HK-2 (cell line): Measurements from ENCODE around the gene ADCYAP1R1.

Experiments used
- DNase-seq: peaks from one replicate; pipeline ENCODE4 v3.0.0-alpha.2; 2018; ENCODE audit not compliant: unreplicated experiment

ADCYAP1R1 gene

GRCh38 chr7:31084226-31084625 is 32.1 kb downstream of the ADCYAP1R1 start:
- DNase-seq: no peak

- no peak for DNase-seq
Measured at GRCh38 chr7:31087351-31087750, 35.2 kb downstream of the ADCYAP1R1 start.

GRCh38 chr7:31091924-31092434 is 39.9 kb downstream of the ADCYAP1R1 start:
- DNase-seq: no peak

GRCh38 chr7:31092606-31093005 is 40.5 kb downstream of the ADCYAP1R1 start:
- no peak for DNase-seq

GRCh38 chr7:31093282-31093681 is 41.2 kb downstream of the ADCYAP1R1 start:
- no peak for DNase-seq

- DNase-seq: no peak
Measured at GRCh38 chr7:31094271-31094670, 42.2 kb downstream of the ADCYAP1R1 start.

GRCh38 chr7:31095286-31096197 is 43.4 kb downstream of the ADCYAP1R1 start:
- no peak for DNase-seq

- no peak for DNase-seq
Measured at GRCh38 chr7:31096198-31096876, 44.2 kb downstream of the ADCYAP1R1 start.

- DNase-seq: no peak
Measured at GRCh38 chr7:31096877-31097258, 44.8 kb downstream of the ADCYAP1R1 start.

- no peak for DNase-seq
Measured at GRCh38 chr7:31098642-31099360, 46.7 kb downstream of the ADCYAP1R1 start.

- DNase-seq: no peak
Measured at GRCh38 chr7:31099451-31100444, 47.6 kb downstream of the ADCYAP1R1 start.

- DNase-seq: peak; percentile 14
Measured at GRCh38 chr7:31100445-31100844, 48.3 kb downstream of the ADCYAP1R1 start.

GRCh38 chr7:31100871-31101270 is 48.8 kb downstream of the ADCYAP1R1 start:
- DNase-seq: no peak

- DNase-seq: no peak
Measured at GRCh38 chr7:31101544-31101943, 49.4 kb downstream of the ADCYAP1R1 start.

- DNase-seq: no peak
Measured at GRCh38 chr7:31102151-31102972, 50.3 kb downstream of the ADCYAP1R1 start.

- DNase-seq: no peak
Measured at GRCh38 chr7:31102973-31103850, 51.1 kb downstream of the ADCYAP1R1 start.

- DNase-seq: no peak
Measured at GRCh38 chr7:31104361-31105255, 52.5 kb downstream of the ADCYAP1R1 start.
